Amniotic epithelial cell (primary cell): ENCODE data around the gene WWOX.
"Not testable (repeated sequence)": the region's sequence is repeated elsewhere in the genome, so short reads cannot be mapped to it uniquely, and the experiment has no call there.

Experiments used
- DNase-seq: peaks from one replicate; pipeline ENCODE4 v3.0.0-alpha.2; 2010; ENCODE audit warnings: low read depth

The WWOX gene

GRCh38 chr16:79213214-79213613 lies 1113.8 kb downstream of the WWOX start:
- no peak for DNase-seq

GRCh38 chr16:79215289-79215688 lies 1115.8 kb downstream of the WWOX start:
- no peak for DNase-seq

GRCh38 chr16:79217375-79218011 lies 1118.0 kb downstream of the WWOX start:
- no peak for DNase-seq

- no peak for DNase-seq
These were observed 1118.9 kb downstream of the WWOX start for GRCh38 chr16:79218351-79218750.

GRCh38 chr16:79225994-79226393 lies 1126.5 kb downstream of the WWOX start:
- DNase-seq = not testable (repeated sequence)

GRCh38 chr16:79229361-79229760 lies 1129.9 kb downstream of the WWOX start:
- no peak for DNase-seq

- not testable (repeated sequence) for DNase-seq
These were observed 1146.2 kb downstream of the WWOX start for GRCh38 chr16:79245700-79246099.

GRCh38 chr16:79247386-79247785 lies 1147.9 kb downstream of the WWOX start:
- no peak for DNase-seq

- DNase-seq = no peak
These were observed 1148.9 kb downstream of the WWOX start for GRCh38 chr16:79248351-79248750.

GRCh38 chr16:79250502-79251098 lies 1151.1 kb downstream of the WWOX start:
- DNase-seq = no peak

GRCh38 chr16:79253100-79253631 lies 1153.7 kb downstream of the WWOX start:
- no peak for DNase-seq

GRCh38 chr16:79257953-79258490 lies 1158.6 kb downstream of the WWOX start:
- DNase-seq = no peak

GRCh38 chr16:79260890-79261289 lies 1161.4 kb downstream of the WWOX start:
- not testable (repeated sequence) for DNase-seq

GRCh38 chr16:79261481-79261940 lies 1162.1 kb downstream of the WWOX start:
- no peak for DNase-seq

- no peak for DNase-seq
These were observed 1162.6 kb downstream of the WWOX start for GRCh38 chr16:79261944-79262552.
